Amygdala (tissue), 56 donors: Measurements from ENCODE around the gene UBE2L6.

Experiments
- DNase-seq, 56 donors: peaks; one replicate each; lab custom pipeline; 2025; lab: John Stamatoyannopoulos, UW

UBE2L6 gene

GRCh38 chr11:57567515-57568329 is at the start of gene UBE2L6:
Gene UBE2L6, minus strand, starts transcription at chr11:57567672. Its CDS starts 61 bp downstream, at chr11:57567611.
- DNase-seq: peak in 52 of 56 donors; percentile 27 to 86 (median 62)

- DNase-seq: no peak
Measured at GRCh38 chr11:57616595-57616994, 49.1 kb upstream of the UBE2L6 start.

- no peak for DNase-seq
Measured at GRCh38 chr11:57615308-57615707, 47.8 kb upstream of the UBE2L6 start.

- no peak for DNase-seq
Measured at GRCh38 chr11:57614234-57614772, 46.8 kb upstream of the UBE2L6 start.

GRCh38 chr11:57610170-57610569 is 42.7 kb upstream of the UBE2L6 start:
- DNase-seq: no peak

GRCh38 chr11:57605028-57605420 is 37.6 kb upstream of the UBE2L6 start:
- no peak for DNase-seq

- DNase-seq: no peak
Measured at GRCh38 chr11:57604296-57605027, 37.0 kb upstream of the UBE2L6 start.

GRCh38 chr11:57601297-57601696 is 33.8 kb upstream of the UBE2L6 start:
- no peak for DNase-seq

GRCh38 chr11:57599381-57599780 is 31.9 kb upstream of the UBE2L6 start:
- DNase-seq: no peak

- no peak for DNase-seq
Measured at GRCh38 chr11:57598831-57599155, 31.3 kb upstream of the UBE2L6 start.

GRCh38 chr11:57597916-57598830 is 30.7 kb upstream of the UBE2L6 start:
- DNase-seq: peak in 47 of 56 donors; percentile 3 to 90 (median 34)

- DNase-seq: peak in 21 of 56 donors; percentile 6 to 72 (median 23)
Measured at GRCh38 chr11:57597461-57597915, 30.0 kb upstream of the UBE2L6 start, which contains the start of gene SERPING1. Gene SERPING1, plus strand, starts transcription at chr11:57597685. Its CDS starts 586 bp downstream, at chr11:57598271.

- no peak for DNase-seq
Measured at GRCh38 chr11:57596266-57596885, 28.9 kb upstream of the UBE2L6 start.

GRCh38 chr11:57588046-57588710 is 20.7 kb upstream of the UBE2L6 start:
- DNase-seq: no peak

- DNase-seq: no peak
Measured at GRCh38 chr11:57586711-57587245, 19.3 kb upstream of the UBE2L6 start.

GRCh38 chr11:57585301-57585700 is 17.8 kb upstream of the UBE2L6 start:
- no peak for DNase-seq

GRCh38 chr11:57584341-57584740 is 16.9 kb upstream of the UBE2L6 start:
- DNase-seq: no peak

- DNase-seq: no peak
Measured at GRCh38 chr11:57574061-57574460, 6.6 kb upstream of the UBE2L6 start.

GRCh38 chr11:57571606-57572005 is 4.1 kb upstream of the UBE2L6 start:
- no peak for DNase-seq
